ENCODE data around the gene DIMT1.

Gene DIMT1

GRCh38 chr5:62347928-62348327 lies 55.8 kb downstream of the DIMT1 start:
- Mint-ChIP-seq H3K9me3 (no peaks in the 10 kb centered on the region), H3K4me1 (ENCODE audit: low read depth in 2 of 2) (peaks cover 16 to 36% of the 10 kb centered on the region in 2 donors), H3K27ac (peak overlapping the region; percentile 78 to 90), H3K27me3 (no peaks in the 10 kb centered on the region), H3K36me3 (ENCODE audit: insufficient read depth) (peaks cover 45% of the 10 kb centered on the region), H3K4me3 (no peak overlapping the region)
- ATAC-seq (replicated peaks) (no peak), DNase-seq (no peak)

DNA sequence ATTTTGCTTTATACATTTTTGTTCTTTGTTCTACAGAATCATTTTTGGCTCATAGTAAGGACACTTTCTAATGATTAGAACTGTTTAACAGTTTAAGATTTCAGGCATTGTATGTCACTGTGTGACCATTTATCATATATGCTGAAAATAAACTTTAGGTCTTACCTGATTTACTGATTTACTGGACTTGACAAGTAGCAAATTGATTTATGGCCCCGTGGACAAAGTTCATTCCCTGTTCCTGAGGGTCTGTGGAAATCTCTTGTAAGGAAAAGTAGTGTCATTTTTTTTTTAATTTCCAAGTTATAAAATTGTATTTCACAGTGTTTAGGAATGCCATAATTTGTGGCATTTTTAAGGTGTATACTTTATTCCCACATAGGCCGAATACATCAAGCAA lies 57.0 kb downstream of the DIMT1 start:
- Mint-ChIP-seq H3K36me3 (ENCODE audit: insufficient read depth) (peaks cover 35% of the 10 kb centered on the region), H3K9me3 (no peaks in the 10 kb centered on the region), H3K4me1 (ENCODE audit: low read depth in 2 of 2) (peaks cover 25 to 46% of the 10 kb centered on the region in 2 donors), H3K4me3 (no peak overlapping the region), H3K27me3 (no peaks in the 10 kb centered on the region), H3K27ac (no peak overlapping the region)
- no peak for ATAC-seq (replicated peaks)
- no peak for DNase-seq

GRCh38 chr5:62343428-62343827 lies 60.3 kb downstream of the DIMT1 start:
- no peak for ATAC-seq (replicated peaks)
- DNase-seq: no peak
- H3K27me3 Mint-ChIP-seq: no peaks in the 10 kb centered on the region
- H3K36me3 Mint-ChIP-seq (ENCODE audit: insufficient read depth): peaks cover 5% of the 10 kb centered on the region
- H3K4me1 Mint-ChIP-seq (ENCODE audit: low read depth in 2 of 2): peaks cover 37 to 56% of the 10 kb centered on the region in 2 donors
- peak overlapping the region; percentile 4 to 69 for H3K4me3 Mint-ChIP-seq
- H3K9me3 Mint-ChIP-seq: no peaks in the 10 kb centered on the region
- peak overlapping the region; percentile 33 to 65 for H3K27ac Mint-ChIP-seq

GRCh38 chr5:62342476-62342837 lies 61.2 kb downstream of the DIMT1 start:
- DNase-seq (no peak), ATAC-seq (replicated peaks) (no peak)
- Mint-ChIP-seq H3K4me1 (ENCODE audit: low read depth in 2 of 2) (peaks cover 35 to 57% of the 10 kb centered on the region in 2 donors), H3K27ac (peak overlapping the region; percentile 65 to 93), H3K36me3 (ENCODE audit: insufficient read depth) (peaks cover 5% of the 10 kb centered on the region), H3K27me3 (no peaks in the 10 kb centered on the region), H3K4me3 (peak overlapping the region; percentile 68 to 78), H3K9me3 (no peaks in the 10 kb centered on the region)

DNA sequence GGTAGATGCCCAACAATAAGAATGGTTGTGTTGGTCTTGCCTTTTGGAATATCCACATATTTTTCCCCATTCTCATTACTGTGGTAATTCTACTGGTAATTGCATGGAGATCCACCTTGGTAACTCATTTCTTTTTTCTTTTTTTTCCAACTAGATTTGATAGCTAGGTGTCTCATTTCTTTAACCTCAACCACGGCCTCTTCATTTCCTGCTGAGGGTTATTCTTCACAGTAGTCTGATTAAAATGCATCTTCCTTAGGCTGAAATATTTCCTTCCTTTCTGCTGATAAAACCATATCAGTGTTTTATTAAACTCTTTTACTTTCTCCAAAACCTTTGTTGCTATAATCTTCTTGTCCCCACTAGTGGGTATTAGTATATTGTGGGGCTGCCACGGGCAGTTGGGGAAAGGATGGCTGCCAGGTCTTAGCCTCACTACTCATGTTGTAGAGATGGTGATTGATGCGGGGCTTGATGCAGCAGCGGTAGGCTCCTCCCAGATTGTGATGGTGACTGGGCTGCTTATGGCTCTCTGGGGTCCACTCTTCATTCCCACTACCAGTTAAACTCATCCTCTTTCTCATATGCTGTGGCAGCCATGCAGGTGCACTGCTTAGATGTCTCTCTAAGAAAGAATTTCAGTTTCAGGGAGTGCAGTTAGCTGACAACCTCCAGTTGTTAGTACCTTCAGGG lies 61.8 kb downstream of the DIMT1 start:
- H3K36me3 Mint-ChIP-seq (ENCODE audit: insufficient read depth): peaks cover 8% of the 10 kb centered on the region
- ATAC-seq (replicated peaks): peak; percentile 71
- H3K4me1 Mint-ChIP-seq (ENCODE audit: low read depth in 2 of 2): peaks cover 37 to 54% of the 10 kb centered on the region in 2 donors
- H3K27ac Mint-ChIP-seq: peak overlapping the region; percentile 65 to 93
- DNase-seq: no peak
- H3K9me3 Mint-ChIP-seq: no peaks in the 10 kb centered on the region
- H3K27me3 Mint-ChIP-seq: no peaks in the 10 kb centered on the region
- H3K4me3 Mint-ChIP-seq: peak overlapping the region; percentile 68 to 78

DNA sequence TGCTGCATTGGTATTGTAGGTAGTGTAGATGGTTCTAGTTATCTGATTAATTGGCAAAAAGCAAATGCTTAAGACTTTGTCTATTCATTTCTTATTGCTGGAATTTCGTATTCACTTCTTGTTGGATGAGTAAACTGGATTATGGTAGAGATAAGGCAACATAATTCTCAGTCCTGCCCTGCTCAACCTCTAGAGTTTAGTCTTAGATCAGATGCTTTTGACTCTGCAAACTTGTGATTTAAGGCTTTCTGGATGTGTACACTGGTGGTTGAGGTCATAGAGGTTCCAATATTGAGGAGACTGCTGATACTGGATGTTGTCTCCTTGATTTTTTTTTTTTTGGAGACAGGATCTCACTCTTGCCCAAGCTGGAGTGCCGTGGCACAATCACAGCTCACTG lies 62.7 kb downstream of the DIMT1 start:
- Mint-ChIP-seq H3K4me3 (peak overlapping the region; percentile 68 to 78), H3K27me3 (no peaks in the 10 kb centered on the region), H3K4me1 (ENCODE audit: low read depth in 2 of 2) (peaks cover 41 to 54% of the 10 kb centered on the region in 2 donors), H3K9me3 (no peaks in the 10 kb centered on the region), H3K27ac (peak overlapping the region; percentile 65 to 93), H3K36me3 (ENCODE audit: insufficient read depth) (peaks cover 8% of the 10 kb centered on the region)
- ATAC-seq (replicated peaks): no peak
- no peak for DNase-seq

DNA sequence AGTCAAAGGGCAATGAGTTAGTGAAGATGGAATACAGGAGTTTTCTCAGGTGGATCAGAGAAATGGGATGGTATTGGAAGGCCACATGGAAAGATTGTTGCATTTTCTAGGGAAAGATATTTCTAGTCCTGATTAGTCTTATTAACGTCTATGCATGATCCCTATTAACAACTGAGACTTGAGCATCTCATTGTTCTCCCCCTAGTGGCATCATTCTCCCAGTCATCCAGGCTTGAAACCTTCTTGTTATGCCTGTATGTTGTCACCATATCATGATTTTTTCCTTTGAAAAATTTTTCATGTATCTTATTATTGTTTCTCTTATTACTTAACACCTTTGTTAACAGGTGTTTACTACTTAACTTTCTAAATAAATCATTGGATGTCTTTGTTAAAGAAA lies 63.3 kb downstream of the DIMT1 start:
- Mint-ChIP-seq H3K4me1 (ENCODE audit: low read depth in 2 of 2) (peaks cover 43 to 57% of the 10 kb centered on the region in 2 donors), H3K27ac (no peak overlapping the region), H3K9me3 (no peaks in the 10 kb centered on the region), H3K36me3 (ENCODE audit: insufficient read depth) (peaks cover 8% of the 10 kb centered on the region), H3K27me3 (no peaks in the 10 kb centered on the region), H3K4me3 (peak overlapping the region in 1 of 2 donors; percentile 0)
- no peak for DNase-seq
- ATAC-seq (replicated peaks): peak; percentile 43
